Measurements from ENCODE around the gene TAMALIN.

The TAMALIN gene

DNA sequence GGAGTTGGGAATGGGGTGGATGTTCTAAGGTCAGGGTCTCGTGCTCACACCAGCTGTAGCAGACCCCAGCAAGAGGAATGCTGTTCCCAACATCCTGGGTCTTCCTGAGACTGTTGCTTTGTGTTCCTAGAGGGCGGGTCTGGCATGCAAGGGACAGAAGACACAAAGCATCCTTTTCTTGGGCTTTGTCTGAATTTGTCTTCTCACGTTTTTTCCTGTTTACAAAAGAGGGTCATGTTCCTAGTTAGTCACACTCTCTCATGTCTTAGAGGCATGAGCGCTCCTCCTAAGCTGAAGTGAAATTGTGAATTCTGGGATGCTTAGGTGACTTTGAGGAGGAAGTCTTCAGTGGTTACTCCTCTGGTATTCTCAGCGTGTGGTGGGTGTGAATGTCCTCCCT is 9.6 kb upstream of the TAMALIN start:
- H4K20me1 ChIP-seq (ENCODE audit: insufficient read depth, low read length, poor library complexity, severe bottlenecking): no peaks in the 10 kb centered on the region
- H3K36me3 ChIP-seq (ENCODE audit: insufficient read depth, low read length): peaks cover 27% of the 10 kb centered on the region; the same call in 1 of the 2 replicates
- H3K79me2 ChIP-seq (ENCODE audit: insufficient read depth, low read length): no peaks in the 10 kb centered on the region
- H3K9me3 ChIP-seq (ENCODE audit: insufficient read depth, low read depth, low read length): no peaks in the 10 kb centered on the region
- H2AFZ ChIP-seq (ENCODE audit: low read length): no peak overlapping the region
- H3K9me2 ChIP-seq (replicated peaks; ENCODE audit: low read depth, low read length): no peaks in the 10 kb centered on the region
- H3K27me3 ChIP-seq (ENCODE audit: insufficient read depth, low read length, poor library complexity, severe bottlenecking): no peaks in the 10 kb centered on the region
- H3K4me2 ChIP-seq (ENCODE audit: low read depth, low read length, poor library complexity, severe bottlenecking): no peak overlapping the region
- H3K9ac ChIP-seq (ENCODE audit: low read depth, low read length, poor library complexity, severe bottlenecking): no peak overlapping the region
- H3K4me3 ChIP-seq (ENCODE audit: low read length, poor library complexity, severe bottlenecking): no peak overlapping the region
- no peaks in the 10 kb centered on the region for H3F3A ChIP-seq (ENCODE audit: low read depth)
- TF ChIP-seq, protein P1, sequence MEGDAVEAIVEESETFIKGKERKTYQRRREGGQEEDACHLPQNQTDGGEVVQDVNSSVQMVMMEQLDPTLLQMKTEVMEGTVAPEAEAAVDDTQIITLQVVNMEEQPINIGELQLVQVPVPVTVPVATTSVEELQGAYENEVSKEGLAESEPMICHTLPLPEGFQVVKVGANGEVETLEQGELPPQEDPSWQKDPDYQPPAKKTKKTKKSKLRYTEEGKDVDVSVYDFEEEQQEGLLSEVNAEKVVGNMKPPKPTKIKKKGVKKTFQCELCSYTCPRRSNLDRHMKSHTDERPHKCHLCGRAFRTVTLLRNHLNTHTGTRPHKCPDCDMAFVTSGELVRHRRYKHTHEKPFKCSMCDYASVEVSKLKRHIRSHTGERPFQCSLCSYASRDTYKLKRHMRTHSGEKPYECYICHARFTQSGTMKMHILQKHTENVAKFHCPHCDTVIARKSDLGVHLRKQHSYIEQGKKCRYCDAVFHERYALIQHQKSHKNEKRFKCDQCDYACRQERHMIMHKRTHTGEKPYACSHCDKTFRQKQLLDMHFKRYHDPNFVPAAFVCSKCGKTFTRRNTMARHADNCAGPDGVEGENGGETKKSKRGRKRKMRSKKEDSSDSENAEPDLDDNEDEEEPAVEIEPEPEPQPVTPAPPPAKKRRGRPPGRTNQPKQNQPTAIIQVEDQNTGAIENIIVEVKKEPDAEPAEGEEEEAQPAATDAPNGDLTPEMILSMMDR (conservative IDR thresholded peaks at IDR 0.05; ENCODE audit: low read length): no peak
- TF ChIP-seq EZH2phosphoT487 (IDR thresholded peaks at IDR 0.05; ENCODE audit: borderline replicate concordance): no peak
- H3K4me1 ChIP-seq (ENCODE audit: insufficient read depth, low read length, poor library complexity, severe bottlenecking): no peaks in the 10 kb centered on the region

DNA sequence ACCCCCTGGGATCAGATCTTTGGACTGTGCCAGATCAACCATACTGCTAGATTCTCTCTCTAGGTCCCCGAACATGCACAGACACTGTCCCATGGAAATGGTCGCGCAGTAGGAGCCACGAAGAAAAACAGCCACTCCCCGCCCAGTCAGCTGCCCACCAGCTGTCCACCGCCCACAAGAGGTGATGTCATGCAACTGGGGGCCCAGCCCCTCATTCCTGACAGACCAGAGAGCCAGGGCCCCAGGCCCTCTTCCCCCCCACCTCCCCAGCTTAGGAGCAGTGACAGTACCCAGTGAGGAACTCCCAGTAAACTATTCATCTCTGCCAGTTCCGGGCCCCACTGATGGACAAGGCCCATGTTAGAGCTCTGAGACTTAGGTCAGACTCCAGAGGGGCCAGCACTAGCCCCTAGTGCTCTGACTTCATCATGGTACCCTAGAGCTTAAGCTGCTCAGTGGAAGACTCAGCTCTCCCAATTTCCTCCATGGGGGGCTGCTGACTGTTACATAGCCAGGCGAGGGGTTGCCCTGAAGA is 3.7 kb upstream of the TAMALIN start:
- H2AFZ ChIP-seq (ENCODE audit: low read length): no peak overlapping the region
- H3K36me3 ChIP-seq (ENCODE audit: insufficient read depth, low read length): peaks cover 1% of the 10 kb centered on the region; the same call in 1 of the 2 replicates
- no peaks in the 10 kb centered on the region for H3K79me2 ChIP-seq (ENCODE audit: insufficient read depth, low read length)
- H3K27me3 ChIP-seq (ENCODE audit: insufficient read depth, low read length, poor library complexity, severe bottlenecking): peaks cover 4% of the 10 kb centered on the region
- no peak overlapping the region for H3K4me2 ChIP-seq (ENCODE audit: low read depth, low read length, poor library complexity, severe bottlenecking)
- TF ChIP-seq EZH2phosphoT487 (IDR thresholded peaks at IDR 0.05; ENCODE audit: borderline replicate concordance): no peak
- TF ChIP-seq, protein P1 (conservative IDR thresholded peaks at IDR 0.05; ENCODE audit: low read length): no peak
- H3K9ac ChIP-seq (ENCODE audit: low read depth, low read length, poor library complexity, severe bottlenecking): no peak overlapping the region
- no peaks in the 10 kb centered on the region for H3F3A ChIP-seq (ENCODE audit: low read depth)
- H3K9me3 ChIP-seq (ENCODE audit: insufficient read depth, low read depth, low read length): no peaks in the 10 kb centered on the region
- H3K9me2 ChIP-seq (replicated peaks; ENCODE audit: low read depth, low read length): no peaks in the 10 kb centered on the region
- no peak overlapping the region for H3K4me3 ChIP-seq (ENCODE audit: low read length, poor library complexity, severe bottlenecking)
- H3K4me1 ChIP-seq (ENCODE audit: insufficient read depth, low read length, poor library complexity, severe bottlenecking): peaks cover 14% of the 10 kb centered on the region
- H4K20me1 ChIP-seq (ENCODE audit: insufficient read depth, low read length, poor library complexity, severe bottlenecking): no peaks in the 10 kb centered on the region

DNA sequence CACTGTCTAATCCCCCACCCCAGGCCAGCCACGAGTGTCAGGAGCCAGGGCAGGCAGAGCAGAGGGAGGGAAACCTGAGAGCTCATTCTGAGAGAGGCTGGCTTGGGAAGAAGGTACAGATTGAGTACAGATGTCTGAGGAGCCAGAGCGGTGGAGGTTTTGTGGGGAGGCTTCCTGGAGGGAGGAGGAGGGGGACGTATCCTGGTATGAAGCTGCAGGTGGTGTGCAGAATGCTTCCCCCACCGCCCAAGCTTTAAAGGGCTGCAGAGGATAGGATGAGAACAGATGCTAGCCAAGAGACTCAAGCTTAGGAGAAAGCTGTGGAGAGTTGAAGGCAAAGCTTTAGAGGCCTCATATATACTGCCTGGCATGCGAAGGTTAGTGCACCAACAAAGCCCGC is 3.2 kb upstream of the TAMALIN start:
- no peaks in the 10 kb centered on the region for H3K9me3 ChIP-seq (ENCODE audit: insufficient read depth, low read depth, low read length)

More for the DNA sequence above, 3.2 kb upstream of the TAMALIN start:
- no peak for TF ChIP-seq EZH2phosphoT487 (IDR thresholded peaks at IDR 0.05; ENCODE audit: borderline replicate concordance)
- TF ChIP-seq, protein P1 (conservative IDR thresholded peaks at IDR 0.05; ENCODE audit: low read length): no peak
- Histone ChIP-seq H4K20me1 (ENCODE audit: insufficient read depth, low read length, poor library complexity, severe bottlenecking) (no peaks in the 10 kb centered on the region), H2AFZ (ENCODE audit: low read length) (no peak overlapping the region), H3K27me3 (ENCODE audit: insufficient read depth, low read length, poor library complexity, severe bottlenecking) (peaks cover 4% of the 10 kb centered on the region), H3K4me3 (ENCODE audit: low read length, poor library complexity, severe bottlenecking) (no peak overlapping the region), H3K9me2 (replicated peaks; ENCODE audit: low read depth, low read length) (no peaks in the 10 kb centered on the region), H3K36me3 (ENCODE audit: insufficient read depth, low read length) (no peaks in the 10 kb centered on the region), H3F3A (ENCODE audit: low read depth) (no peaks in the 10 kb centered on the region), H3K79me2 (ENCODE audit: insufficient read depth, low read length) (no peaks in the 10 kb centered on the region), H3K4me2 (ENCODE audit: low read depth, low read length, poor library complexity, severe bottlenecking) (no peak overlapping the region), H3K9ac (ENCODE audit: low read depth, low read length, poor library complexity, severe bottlenecking) (no peak overlapping the region), H3K4me1 (ENCODE audit: insufficient read depth, low read length, poor library complexity, severe bottlenecking) (peaks cover 19% of the 10 kb centered on the region)
